ES-I3 (cell line): ENCODE data around the gene KRTAP13-2.

Source experiments
- H3K36me3 ChIP-seq: 2 replicates; pipeline ENCODE4 v1.6.1; 2013; ENCODE audit warnings: mild to moderate bottlenecking, low read length, control low read depth, moderate library complexity; ENCODE audit not compliant: insufficient read depth
- H3K4me1 ChIP-seq: 2 replicates; pipeline ENCODE4 v1.6.1; 2013; ENCODE audit warnings: mild to moderate bottlenecking, control low read depth, low read length; ENCODE audit not compliant: insufficient read depth
- H3K9ac ChIP-seq: 2 replicates; pipeline ENCODE4 v1.6.1; 2013; ENCODE audit warnings: low read depth, mild to moderate bottlenecking, low read length, moderate library complexity
- H3K9me3 ChIP-seq: 2 replicates; pipeline ENCODE4 v1.6.1; 2013; ENCODE audit warnings: mild to moderate bottlenecking, low read length, moderate library complexity; ENCODE audit not compliant: control insufficient read depth, insufficient read depth

KRTAP13-2 gene

GRCh38 chr21:30372139-30372770 lies at the start of gene KRTAP13-2:
TSS of gene KRTAP13-2 (minus strand) at chr21:30372271. CDS start at chr21:30372213, 58 bp downstream.
- Histone ChIP-seq H3K36me3 (no peaks in the 10 kb centered on the region), H3K4me1 (no peaks in the 10 kb centered on the region), H3K9me3 (no peaks in the 10 kb centered on the region), H3K9ac (no peak within 1 kb of the TSS)

GRCh38 chr21:30415993-30416392 lies 43.9 kb upstream of the KRTAP13-2 start:
- H3K4me1 ChIP-seq = no peaks in the 10 kb centered on the region
- H3K9ac ChIP-seq = no peak overlapping the region
- H3K9me3 ChIP-seq = no peaks in the 10 kb centered on the region; the same call in none of the 2 replicates
- H3K36me3 ChIP-seq = no peaks in the 10 kb centered on the region

GRCh38 chr21:30408782-30409494 lies 36.9 kb upstream of the KRTAP13-2 start:
- H3K36me3 ChIP-seq = no peaks in the 10 kb centered on the region
- no peaks in the 10 kb centered on the region for H3K4me1 ChIP-seq
- H3K9me3 ChIP-seq = no peaks in the 10 kb centered on the region
- H3K9ac ChIP-seq = peak overlapping the region; percentile 29; the same call in 1 of the 2 replicates

- Histone ChIP-seq H3K9ac (no peak within 1 kb of the TSS), H3K9me3 (no peaks in the 10 kb centered on the region)
Measured at GRCh38 chr21:30395731-30396130, 23.7 kb upstream of the KRTAP13-2 start, which contains the start of gene KRTAP13-1. TSS of gene KRTAP13-1 (plus strand) at chr21:30396031. CDS start at chr21:30396087, 56 bp downstream.

GRCh38 chr21:30391492-30392025 lies 19.5 kb upstream of the KRTAP13-2 start:
- Histone ChIP-seq H3K4me1 (no peaks in the 10 kb centered on the region), H3K9ac (no peak overlapping the region), H3K9me3 (no peaks in the 10 kb centered on the region), H3K36me3 (no peaks in the 10 kb centered on the region)

More at GRCh38 chr21:30395731-30396130, 23.7 kb upstream of the KRTAP13-2 start, which contains the start of gene KRTAP13-1:
- no peaks in the 10 kb centered on the region for H3K4me1 ChIP-seq
- H3K36me3 ChIP-seq = no peaks in the 10 kb centered on the region

GRCh38 chr21:30382201-30382600 lies 10.1 kb upstream of the KRTAP13-2 start:
- Histone ChIP-seq H3K9ac (no peak overlapping the region), H3K9me3 (no peaks in the 10 kb centered on the region), H3K36me3 (no peaks in the 10 kb centered on the region), H3K4me1 (no peaks in the 10 kb centered on the region)

- Histone ChIP-seq H3K4me1 (no peaks in the 10 kb centered on the region), H3K36me3 (no peaks in the 10 kb centered on the region), H3K9ac (no peak overlapping the region), H3K9me3 (no peaks in the 10 kb centered on the region)
Measured at GRCh38 chr21:30355906-30356305, 16.2 kb downstream of the KRTAP13-2 start.

GRCh38 chr21:30354308-30355005 lies 17.6 kb downstream of the KRTAP13-2 start:
- Histone ChIP-seq H3K9me3 (no peaks in the 10 kb centered on the region), H3K4me1 (no peaks in the 10 kb centered on the region), H3K36me3 (no peaks in the 10 kb centered on the region), H3K9ac (no peak overlapping the region)

GRCh38 chr21:30351534-30351933 lies 20.5 kb downstream of the KRTAP13-2 start:
- Histone ChIP-seq H3K36me3 (no peaks in the 10 kb centered on the region), H3K9ac (no peak overlapping the region), H3K9me3 (no peaks in the 10 kb centered on the region), H3K4me1 (no peaks in the 10 kb centered on the region)

GRCh38 chr21:30349572-30349971 lies 22.5 kb downstream of the KRTAP13-2 start:
- no peaks in the 10 kb centered on the region for H3K9me3 ChIP-seq

GRCh38 chr21:30348506-30348905 lies 23.6 kb downstream of the KRTAP13-2 start, which contains the start of gene KRTAP23-1:
TSS of gene KRTAP23-1 (minus strand) at chr21:30348606. CDS start at chr21:30348606, 0 bp downstream.
- H3K36me3 ChIP-seq = no peaks in the 10 kb centered on the region
- H3K9me3 ChIP-seq = no peaks in the 10 kb centered on the region
- H3K4me1 ChIP-seq = no peaks in the 10 kb centered on the region
- no peak within 1 kb of the TSS for H3K9ac ChIP-seq

More at GRCh38 chr21:30349572-30349971, 22.5 kb downstream of the KRTAP13-2 start:
- H3K9ac ChIP-seq = no peak overlapping the region
- no peaks in the 10 kb centered on the region for H3K36me3 ChIP-seq
- H3K4me1 ChIP-seq = no peaks in the 10 kb centered on the region

GRCh38 chr21:30345014-30345413 lies 27.1 kb downstream of the KRTAP13-2 start:
- Histone ChIP-seq H3K9me3 (no peaks in the 10 kb centered on the region), H3K4me1 (no peaks in the 10 kb centered on the region), H3K9ac (no peak overlapping the region), H3K36me3 (no peaks in the 10 kb centered on the region)

GRCh38 chr21:30340714-30341573 lies 31.1 kb downstream of the KRTAP13-2 start:
- no peaks in the 10 kb centered on the region for H3K9me3 ChIP-seq
- no peaks in the 10 kb centered on the region for H3K4me1 ChIP-seq
- no peaks in the 10 kb centered on the region for H3K36me3 ChIP-seq
- H3K9ac ChIP-seq = no peak overlapping the region
